Caki2 (cell line): ENCODE results near the gene PARD3B. TPM values are rescaled to one million over a fixed set of nuclear protein-coding genes. Genes with fewer than 3 reads are reported as not detected.
A peak's percentile ranks its signal among the peaks of the same experiment; 100 is the strongest.

Experiments
- DNase-seq: peaks from one replicate; pipeline ENCODE4 v3.0.0-alpha.2; 2015; ENCODE audit warnings: low read depth
- in situ Hi-C: cut with HindIII; loops from 2 replicates; pipeline ENCODE4 v1.10.0; 2016; ENCODE audit warnings: low sequenced_read_pairs, low pct_unique_long_range_greater_than_20kb, mixed read lengths
- total RNA-seq: library from RNA; depleted of rRNA; stranded (reverse); fragments of >200 nt; shearing (Covaris generic); gene quantifications from 2 replicates; pipeline ENCODE4 v1.2.3, GENCODE V29; 2014; ENCODE audit warnings: low replicate concordance

The PARD3B gene
- total RNA-seq, 1 experiment from 2014 or later, result 3.8 TPM

DNA sequence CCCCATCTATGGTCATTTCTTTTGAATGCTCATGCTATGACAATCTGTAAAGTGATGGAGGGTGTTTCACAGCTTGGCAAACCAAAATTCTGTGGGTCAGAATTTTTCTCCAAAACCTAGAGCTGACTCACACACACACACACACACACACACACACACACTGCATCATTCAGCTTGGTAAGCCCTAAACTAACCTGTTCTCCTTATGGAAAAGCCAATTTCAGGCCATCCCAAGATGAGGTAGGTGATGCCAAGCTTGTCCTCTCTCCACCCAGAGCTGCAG lies 1092.0 kb downstream of the PARD3B start:
- DNase-seq, result no peak
- in situ Hi-C loops, result no loop called here

DNA sequence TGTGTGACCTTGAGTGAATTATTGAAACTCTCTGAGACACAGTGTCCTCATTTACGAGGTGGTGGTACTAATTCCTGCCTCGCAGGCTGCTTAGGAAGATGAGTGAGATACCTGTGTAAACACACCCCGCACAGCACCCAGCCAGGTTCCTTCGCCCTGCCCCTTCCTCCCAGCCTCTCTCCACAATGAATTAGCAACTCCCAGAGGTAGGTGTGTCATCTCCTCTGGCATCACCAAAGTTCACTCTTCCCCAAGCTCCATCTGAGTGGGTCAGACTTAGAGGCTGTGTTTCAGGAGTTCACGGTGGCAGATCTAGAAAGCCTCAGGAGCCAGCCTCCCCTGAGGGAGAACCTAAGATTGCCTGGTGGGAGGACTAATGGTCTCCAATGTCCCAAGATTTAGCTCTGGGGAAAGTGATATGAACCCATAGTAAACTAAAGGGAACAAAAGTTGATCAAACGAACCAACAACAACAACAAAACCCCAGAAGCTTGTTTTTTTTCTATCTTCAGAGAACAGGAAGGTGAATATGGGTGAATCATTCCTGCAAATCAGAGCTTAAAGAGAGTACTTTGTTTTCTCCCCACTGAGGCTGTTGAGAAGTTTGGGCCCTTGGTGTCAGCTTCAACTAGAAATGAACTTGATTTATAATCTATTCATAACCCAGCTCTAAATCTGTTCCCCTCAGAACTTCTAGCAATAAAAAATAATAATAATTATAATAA lies 1092.7 kb downstream of the PARD3B start:
- no peak for DNase-seq
- in situ Hi-C loops, result no loop called here

DNA sequence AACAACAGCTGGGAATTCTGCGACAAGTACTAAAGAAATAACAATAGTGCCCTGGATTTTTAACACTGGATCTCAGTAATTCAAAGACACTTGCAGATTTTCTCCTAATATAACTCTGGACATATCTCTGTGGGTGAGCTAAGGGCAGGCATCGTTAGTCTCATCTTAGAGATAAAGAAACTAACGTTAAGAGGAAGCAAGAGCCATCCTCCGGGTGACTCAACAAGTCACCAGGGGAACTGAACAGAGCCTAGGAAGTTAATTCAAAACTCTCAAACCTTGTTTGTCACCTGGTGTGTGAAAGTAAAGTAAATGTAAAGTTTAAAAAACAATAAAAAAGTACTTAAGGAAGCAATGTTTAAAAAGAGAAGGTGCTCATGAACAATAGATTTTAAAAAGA lies 1095.4 kb downstream of the PARD3B start:
- no peak for DNase-seq
- in situ Hi-C loops, result no loop called here

DNA sequence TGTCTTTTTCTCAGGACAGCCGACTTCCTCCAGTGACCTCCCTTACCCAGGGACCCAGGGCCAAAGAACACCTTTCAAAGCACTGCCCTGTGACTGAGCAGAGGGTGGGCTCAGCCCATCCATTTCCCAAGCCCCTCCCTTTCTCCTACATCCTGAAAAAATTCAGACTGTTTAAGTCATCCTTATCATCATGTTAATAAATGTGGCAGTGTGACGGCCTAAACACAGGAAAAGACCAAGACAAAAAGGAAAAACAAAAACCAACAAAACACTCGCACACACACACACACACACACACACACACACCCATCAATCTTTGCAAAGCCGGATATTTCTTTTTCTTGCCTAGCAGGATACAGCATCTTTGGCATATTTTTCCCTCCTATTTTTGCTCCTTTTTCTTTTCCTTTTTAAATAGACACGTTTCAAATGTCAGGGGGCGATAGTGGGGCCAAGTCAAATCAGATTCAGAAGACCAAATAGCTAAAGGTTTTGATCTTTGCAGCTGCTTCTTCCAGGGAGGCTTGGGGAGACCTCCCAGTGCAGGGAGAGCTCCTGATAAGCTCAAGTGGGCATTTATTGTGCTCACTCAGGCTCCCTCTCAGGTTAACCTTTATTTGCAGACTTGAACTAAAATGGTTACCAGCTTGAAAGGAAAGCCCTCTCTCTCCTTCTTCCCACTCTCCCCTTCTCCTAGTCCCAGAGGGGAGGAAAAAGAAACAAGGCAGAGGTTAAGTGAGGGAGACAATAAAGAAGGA lies 1097.5 kb downstream of the PARD3B start:
- in situ Hi-C loops, result no loop called here
- DNase-seq, result no peak

DNA sequence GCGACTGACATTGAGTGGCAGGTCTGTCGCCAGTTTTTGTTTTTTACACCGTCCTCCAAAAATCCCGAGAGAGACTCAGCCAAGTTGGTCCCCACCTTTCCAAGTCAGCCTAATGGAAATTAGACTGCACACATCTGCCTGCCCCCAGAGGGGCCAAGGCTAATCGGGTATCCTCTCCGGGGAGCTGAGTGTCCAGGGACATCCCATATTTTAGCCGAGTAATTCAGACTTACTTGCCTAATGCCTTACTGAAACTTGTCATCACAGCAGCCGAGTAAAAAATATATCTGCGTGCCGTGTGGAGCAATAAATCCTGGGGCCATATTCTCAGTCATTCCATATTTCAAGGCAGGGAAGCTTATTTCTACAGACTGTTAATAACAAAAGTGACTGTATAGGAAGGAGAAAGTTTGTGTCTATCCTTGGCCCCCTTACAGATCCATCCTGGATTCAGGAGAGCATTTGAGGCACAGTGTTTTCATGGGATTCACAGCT lies 1098.2 kb downstream of the PARD3B start:
- DNase-seq, result no peak
- in situ Hi-C loops, result no loop called here

DNA sequence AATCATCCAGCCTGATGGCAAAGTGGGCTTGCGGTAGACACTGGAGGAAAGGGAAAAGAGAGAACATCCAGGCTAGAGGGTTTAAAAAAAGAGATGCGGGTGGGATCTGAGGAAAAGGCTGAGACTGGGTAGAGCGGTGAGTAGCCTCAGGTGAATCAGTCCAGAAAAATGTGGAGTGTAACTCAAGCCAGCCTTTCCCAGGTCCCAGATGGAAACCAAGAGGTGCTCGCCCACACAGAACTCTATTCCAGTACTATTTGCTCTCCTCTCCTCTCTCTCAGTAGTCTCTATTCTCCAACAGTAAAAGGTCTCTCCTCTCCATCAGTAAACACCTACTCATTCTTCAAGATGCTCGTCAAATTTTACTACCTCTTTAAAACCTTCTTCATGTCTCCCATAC lies 1098.7 kb downstream of the PARD3B start:
- in situ Hi-C loops, result no loop called here
- DNase-seq, result no peak

DNA sequence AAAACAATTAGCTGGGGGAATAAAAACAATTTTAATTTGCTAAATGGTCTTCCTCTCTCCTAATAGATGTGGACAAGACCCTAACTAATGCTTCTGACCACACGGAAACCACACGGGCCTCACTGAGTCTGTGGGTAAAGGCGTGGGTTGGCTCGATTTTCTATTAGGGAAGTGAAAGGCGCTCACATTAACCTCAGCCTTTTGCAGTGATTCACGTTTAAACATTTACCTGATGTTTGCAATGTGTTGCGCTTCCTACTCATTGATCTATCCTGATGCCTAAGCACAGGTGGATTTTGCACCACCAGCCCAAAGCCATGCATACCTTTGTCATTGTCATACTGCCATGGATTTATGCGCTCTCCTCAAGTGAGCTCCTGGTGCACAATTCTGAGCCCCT lies 1101.4 kb downstream of the PARD3B start:
- no peak for DNase-seq
- in situ Hi-C loops, result no loop called here

DNA sequence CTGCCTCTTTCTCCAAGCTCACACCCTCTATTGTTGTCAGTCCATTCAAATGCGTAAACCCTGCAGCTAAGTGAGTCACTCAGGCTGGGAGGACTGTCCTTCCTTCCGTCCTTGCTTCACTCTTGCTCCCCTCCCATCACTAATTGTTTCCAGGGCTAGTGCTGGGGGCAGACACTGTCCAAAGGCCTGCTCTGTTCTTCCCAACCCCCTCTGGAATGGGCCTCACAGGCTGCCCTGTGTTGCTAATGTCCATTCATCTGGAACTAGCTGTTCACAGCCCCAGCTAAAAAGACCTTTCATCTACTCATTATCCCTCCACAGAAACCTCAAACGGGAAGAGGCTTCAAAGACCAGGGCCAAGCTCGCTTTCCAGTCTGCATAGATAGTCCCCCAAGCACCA lies 1105.2 kb downstream of the PARD3B start:
- in situ Hi-C loops, result no loop called here
- DNase-seq, result peak; percentile 64

DNA sequence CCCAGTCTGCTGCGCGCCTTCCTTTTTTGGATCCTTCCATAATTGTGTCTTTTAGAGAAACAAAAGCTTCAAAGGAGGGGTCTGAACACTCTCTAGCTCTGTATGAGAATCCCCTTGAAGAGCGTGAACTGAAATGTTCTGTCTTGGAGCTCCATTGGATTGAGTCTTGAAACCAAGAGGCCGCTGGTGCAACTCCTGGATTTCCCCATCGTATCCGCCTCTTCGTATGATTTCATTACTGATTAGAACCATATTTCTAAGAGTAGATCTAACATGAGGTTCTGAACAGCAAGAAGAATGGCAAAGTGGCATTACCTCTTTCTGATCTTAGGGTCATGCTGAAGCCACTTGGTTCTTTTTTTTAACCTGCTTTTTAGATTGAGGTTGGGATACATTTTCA lies 1105.7 kb downstream of the PARD3B start:
- no peak for DNase-seq
- in situ Hi-C loops, result no loop called here

DNA sequence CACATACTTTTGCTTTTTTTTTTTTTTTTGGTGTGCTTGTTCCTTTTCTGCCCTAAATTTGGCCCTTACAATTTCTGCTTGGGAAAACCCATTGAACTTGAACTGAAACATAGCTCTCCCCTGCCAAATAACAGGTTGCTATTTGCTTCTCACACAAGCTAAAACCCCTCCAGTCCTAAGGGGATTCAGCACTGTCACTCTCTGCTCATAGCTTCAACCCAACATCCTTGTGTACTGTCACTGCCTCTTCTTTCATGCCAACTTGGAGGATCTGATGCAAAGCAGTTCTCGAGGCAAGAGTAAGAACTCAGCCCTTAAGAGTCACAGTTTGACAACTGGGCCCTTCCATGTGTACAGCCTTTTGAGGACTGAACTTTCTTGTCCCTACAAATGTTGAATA lies 1106.4 kb downstream of the PARD3B start:
- in situ Hi-C loops, result no loop called here
- no peak for DNase-seq

DNA sequence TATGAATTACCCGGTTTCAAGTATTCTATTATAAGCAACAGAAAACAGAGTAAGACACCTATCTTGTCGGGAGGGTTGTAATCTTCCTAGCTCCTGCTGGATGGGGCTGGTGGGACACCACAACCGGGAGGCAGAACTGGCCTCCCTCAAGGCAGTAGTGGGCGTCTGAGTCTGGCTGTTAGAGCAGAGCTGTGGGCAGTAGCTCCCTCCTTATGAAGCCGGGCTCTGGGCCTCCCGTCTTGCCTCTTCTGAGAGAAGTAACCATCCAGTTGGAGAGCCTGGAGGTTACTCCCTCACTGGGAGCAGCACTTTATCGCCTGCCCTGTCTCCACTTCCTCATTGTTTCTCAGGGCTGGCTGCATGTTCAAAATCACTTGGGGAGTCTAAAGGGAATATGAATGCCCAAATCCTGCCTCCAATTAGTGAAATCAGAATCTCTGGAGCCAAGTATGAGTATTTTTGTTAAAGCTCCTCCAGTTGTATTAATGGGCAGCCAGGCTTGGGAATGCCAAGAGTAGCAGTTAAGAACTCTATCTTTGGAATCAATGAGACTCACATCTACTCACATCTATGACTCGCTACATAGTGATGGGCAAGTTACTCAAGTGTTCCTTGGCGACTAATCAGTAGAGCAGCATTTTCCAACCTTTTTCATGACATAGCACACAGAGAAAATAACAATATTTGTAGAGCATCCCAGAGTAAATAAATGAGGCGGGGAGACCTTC lies 1109.8 kb downstream of the PARD3B start:
- in situ Hi-C loops, result no loop called here
- DNase-seq, result peak; percentile 30

DNA sequence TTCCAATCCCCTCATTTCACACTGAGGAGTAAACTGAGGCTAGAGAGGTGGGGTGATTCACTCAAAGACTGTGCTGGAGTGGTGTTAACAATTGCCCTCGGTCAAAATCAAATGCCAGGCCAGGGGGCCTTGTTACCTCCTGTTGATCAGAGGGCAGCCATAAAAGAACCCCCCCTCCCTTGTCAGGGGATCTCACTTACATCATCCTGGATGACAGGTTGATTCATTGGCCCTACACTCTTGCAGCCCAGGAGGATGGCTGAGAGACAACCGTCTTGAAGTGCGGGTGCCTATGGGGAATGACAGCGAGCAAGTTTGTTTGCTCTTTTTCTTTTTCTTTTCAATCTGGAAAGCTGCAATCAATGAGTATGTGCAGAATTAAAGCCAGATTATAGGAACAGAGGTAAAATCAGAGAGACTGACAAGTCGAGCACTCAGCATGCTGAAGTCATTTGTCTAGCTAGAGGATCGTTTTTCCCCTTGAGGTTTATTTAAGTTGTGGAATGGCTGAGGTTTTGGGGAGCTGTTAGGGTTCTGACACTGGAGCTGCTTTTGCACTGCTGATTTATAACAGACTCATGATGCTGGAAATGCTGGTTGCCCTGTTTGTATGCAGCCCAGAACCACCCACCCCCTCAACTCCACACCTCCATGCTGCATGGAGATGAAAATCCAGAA lies 1110.6 kb downstream of the PARD3B start:
- in situ Hi-C loops, result no loop called here

DNA sequence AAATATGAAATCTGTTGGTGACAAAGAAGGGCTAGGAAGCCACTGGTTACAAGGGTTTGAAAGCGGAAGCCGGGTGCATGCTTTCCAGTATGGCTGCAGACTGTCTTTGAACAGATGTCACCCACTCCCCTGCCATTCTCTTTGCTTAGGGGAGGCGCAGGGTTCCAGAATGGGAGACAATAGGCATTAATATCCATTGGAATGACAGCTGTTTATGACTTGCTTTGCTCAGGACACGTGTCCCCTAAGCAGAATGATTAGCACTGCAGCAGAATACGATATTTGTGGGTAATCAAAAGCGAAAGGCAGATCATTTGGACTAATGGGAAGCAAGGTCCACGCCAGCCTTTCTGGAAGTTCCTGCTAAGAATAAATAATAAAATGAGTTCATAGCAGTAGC lies 1111.2 kb downstream of the PARD3B start:
- no peak for DNase-seq
- in situ Hi-C loops, result no loop called here

More for the DNA sequence above, 1110.6 kb downstream of the PARD3B start:
- no peak for DNase-seq

DNA sequence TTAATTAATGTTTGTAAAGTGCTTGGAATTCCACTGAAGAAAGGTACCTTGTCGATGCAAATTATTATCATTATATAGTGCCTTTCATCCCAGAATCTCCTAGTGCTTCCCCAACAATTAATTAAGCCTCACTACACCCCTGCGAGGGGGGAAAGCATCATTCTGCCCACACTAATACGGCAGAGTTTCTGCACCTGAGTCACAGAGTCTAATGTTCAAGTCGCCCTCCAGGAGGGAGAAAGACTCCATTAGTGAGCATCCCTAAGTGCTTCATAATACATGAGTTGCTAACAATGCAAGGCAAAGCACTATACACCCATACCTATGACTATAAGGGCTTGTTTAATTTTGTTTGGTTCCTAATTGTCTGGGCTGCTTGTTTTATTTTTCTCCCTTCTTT lies 1111.7 kb downstream of the PARD3B start:
- DNase-seq, result no peak
- in situ Hi-C loops, result no loop called here

DNA sequence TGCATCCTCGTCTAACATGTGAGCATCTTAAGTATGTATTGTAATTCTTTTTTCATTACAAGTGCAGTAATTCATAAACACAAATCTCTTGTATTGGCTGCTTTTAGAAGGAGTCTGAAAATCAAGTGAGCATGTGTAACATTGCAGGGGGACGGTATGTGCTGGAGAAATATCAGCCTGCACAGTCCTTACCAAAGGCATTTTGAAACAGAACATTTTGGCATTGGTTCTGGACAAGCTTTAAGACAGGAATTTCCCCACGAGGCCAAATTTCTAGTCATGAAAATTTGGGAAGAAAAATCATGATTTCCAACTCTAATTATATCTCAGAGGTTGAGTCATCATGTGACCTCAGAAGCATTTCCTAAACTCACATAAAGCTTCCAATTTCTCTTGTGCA lies 1112.3 kb downstream of the PARD3B start:
- in situ Hi-C loops, result no loop called here
- DNase-seq, result no peak

DNA sequence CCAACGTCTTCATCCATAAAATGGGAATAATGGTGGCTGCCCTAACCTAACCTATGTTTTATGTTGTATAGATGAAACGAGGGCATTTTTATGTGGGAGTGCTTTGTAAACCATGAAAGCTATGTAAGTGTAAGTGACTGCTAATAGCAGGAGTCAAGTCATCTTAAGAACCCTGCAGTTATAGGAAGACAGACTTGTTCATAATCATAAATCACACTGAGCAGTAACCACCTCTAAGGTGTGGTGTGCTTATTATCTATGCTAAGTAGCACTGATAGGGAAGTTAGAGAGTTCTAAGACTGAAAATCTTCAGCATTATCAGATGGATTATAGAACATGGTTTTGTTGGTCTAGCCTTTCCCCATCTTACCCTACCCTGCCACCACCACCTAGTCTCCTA lies 1112.8 kb downstream of the PARD3B start:
- in situ Hi-C loops, result no loop called here
- DNase-seq, result no peak

DNA sequence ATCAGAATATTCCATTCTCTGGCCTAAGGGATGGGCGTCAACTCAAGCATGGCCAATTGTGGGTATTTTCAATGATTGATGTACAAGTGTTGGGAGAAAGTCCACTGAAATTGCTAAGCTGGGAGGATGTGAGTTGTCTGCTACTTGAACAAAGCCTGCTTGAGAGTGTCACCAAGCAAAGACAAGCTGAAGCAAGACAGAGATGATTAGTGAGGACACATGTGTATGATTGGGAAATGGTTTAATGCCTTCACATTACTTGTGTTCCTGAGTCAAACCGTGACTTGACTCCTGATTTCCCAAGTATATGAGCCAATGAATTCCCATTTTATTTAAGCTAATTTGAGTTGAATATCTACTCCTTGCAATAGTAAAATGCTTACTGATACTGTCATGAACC lies 1113.3 kb downstream of the PARD3B start:
- in situ Hi-C loops, result no loop called here
- no peak for DNase-seq

DNA sequence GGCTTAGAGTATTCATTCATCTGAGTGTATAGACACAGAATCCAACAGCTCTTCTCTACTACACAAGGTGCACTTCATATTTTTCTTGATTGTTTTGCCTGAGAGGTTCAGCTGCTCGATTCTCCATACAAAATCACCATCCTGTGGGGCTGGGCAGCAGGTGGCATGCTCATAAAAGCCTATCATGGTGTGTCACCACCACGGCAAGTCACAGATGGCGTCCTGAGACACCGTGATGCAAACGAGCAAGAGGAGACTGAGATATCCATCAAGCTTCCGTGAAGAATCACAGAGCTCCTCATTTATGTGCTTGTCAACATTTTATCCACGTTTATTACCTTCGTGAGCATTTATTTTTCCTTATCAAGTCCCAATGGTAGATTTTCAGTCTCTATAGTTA lies 1114.6 kb downstream of the PARD3B start:
- in situ Hi-C loops, result no loop called here
- no peak for DNase-seq
